ENCODE data around the gene CD248.

DNA sequence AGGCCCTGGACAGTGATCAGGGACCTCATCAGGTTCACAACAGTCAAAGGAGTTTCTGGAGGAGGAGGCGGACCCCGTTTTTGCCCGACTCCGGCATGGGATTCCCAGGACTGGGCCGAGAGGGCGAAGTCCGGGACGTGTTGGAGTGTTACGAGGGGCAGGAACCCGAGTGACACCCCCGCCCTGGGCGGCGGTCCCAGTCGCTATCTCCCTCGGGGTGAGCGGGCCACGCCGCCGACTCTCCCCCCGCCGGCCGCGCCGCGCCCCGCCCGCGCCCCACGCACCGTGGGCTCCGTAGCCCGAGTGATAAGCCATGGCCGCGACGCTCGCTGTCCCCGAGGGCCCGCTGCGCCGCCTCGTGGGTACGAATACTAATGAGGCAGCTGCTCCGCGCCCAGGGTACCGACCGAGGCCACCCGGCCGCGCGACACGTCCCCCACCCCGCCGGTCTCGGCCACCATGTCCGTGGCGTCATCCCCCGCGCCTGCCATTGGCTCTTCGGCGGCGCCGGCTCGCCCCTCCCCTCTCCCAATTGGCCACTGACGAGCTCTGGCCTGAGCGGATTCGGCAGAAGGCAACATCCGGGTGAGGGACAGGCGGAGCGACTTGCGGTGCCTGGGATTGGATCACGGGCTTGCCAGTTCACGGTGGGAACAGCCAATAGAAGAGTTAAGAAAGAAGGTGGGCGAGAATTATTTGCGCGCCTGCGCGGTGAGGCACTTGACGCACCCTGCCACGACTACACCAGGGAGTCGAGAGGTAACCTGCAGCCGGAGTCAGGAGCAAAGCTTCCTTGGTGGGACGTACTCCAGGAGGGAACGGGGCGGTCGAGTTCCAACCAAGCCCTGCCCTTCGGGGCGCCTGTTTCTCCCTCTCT lies 27.9 kb downstream of the CD248 start, which contains the start of gene YIF1A:
- TF ChIP-seq POLR2A (IDR thresholded peaks at IDR 0.05) (peak; percentile 79 to 90), CTCF (IDR thresholded peaks at IDR 0.05) (peak in 4 of 12 donors; percentile 13 to 27 (median 24))

All from heart left ventricle (tissue), 13 donors.